Prostate gland (tissue), 2 donors: Measurements from ENCODE around the gene CFAP46. TPM values are rescaled to one million over a fixed set of nuclear protein-coding genes. Genes with fewer than 3 reads are reported as not detected.

Source experiments
- DNase-seq: peaks from one replicate; pipeline ENCODE4 v3.0.0-alpha.2; 2019; ENCODE audit warnings: low spot score
- H3K27ac ChIP-seq, 2 donors: fragments of 200-600 bp; sonication (generic); 2 replicates each; pipeline ENCODE4 v1.5.1; 2017 to 2019
- H3K27me3 ChIP-seq: fragments of 200-600 bp; sonication (generic); replicated peaks from 2 replicates; pipeline ENCODE4 v1.5.1; 2019; ENCODE audit not compliant: insufficient read depth
- H3K36me3 ChIP-seq, 2 donors: fragments of 200-600 bp; sonication (generic); 1 replicate in 1 of 2; 2 replicates in 1 of 2; pipeline versions ENCODE4 v1.5.1 to v1.8.1; 2017 to 2019
- H3K4me1 ChIP-seq: fragments of 200-600 bp; sonication (generic); replicated peaks from 2 replicates; pipeline ENCODE4 v1.5.1; 2019
- H3K4me3 ChIP-seq, 2 donors: fragments of 200-600 bp; sonication (generic); 2 replicates each; pipeline ENCODE4 v1.5.1; 2017 to 2019
- H3K9me3 ChIP-seq: fragments of 200-600 bp; sonication (generic); 2 replicates; pipeline ENCODE4 v1.5.1; 2017
- CTCF ChIP-seq, 4 experiments: fragments of 200-600 bp in 2 of 4; fragments of 450-650 bp in 2 of 4; sonication (generic) in 2 of 4; IDR thresholded peaks; 1 replicate in 3 of 4; 2 replicates in 1 of 4; pipeline ENCODE4 v1.5.1; 2016 to 2019; ENCODE audit warnings: antibody characterized with exemption in 4 of 4, mild to moderate bottlenecking in 2 of 4, moderate library complexity in 2 of 4
- POLR2A ChIP-seq: fragments of 450-650 bp; IDR thresholded peaks from one replicate; pipeline ENCODE4 v1.6.1; 2016; ENCODE audit warnings: antibody characterized with exemption, mild to moderate bottlenecking
- POLR2AphosphoS5 ChIP-seq: sonication (generic); formaldehyde crosslinking; IDR thresholded peaks from one replicate; pipeline ENCODE4 v1.6.1; 2017; ENCODE audit warnings: antibody characterized with exemption
- WGBS: methylation state at CpG from one replicate; pipeline ENCODE4 v1.1.5; 2018; 5-methylcytosine and 5-hydroxymethylcytosine counted together
- intact Hi-C: fragments of 100-400 bp; cut with DNase I; formaldehyde crosslinking; loops from one replicate; pipeline ENCODE4 v1.14.2; 2022
- total RNA-seq, 2 donors: library from RNA; depleted of rRNA; stranded (reverse); fragments of >200 nt; gene quantifications; one replicate each; pipeline ENCODE4 v1.1.0, GENCODE V29; 2016

Gene CFAP46
- total RNA-seq, 2 donors from 2014 or later: 1.4 to 9.3 TPM

DNA sequence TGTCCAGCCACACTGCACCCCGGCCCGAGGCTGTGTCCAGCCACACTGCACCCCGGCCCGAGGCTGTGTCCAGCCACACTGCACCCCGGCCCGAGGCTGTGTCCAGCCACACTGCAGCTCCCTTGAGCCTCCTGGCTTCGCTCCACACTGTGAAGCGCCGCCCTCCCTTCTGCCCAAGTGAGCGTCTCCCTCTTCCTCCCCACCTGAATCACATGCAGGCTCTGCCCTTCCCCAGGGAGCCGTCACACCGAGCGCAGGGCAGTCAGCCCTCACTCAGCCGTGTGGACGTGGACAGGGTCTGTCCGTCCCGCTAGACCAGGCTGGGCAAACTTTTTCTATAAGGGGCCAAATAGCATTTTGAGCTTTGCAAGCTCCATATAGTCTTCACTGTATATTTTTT lies 27.6 kb downstream of the CFAP46 start:
- intact Hi-C loops: no loop called here
- no peaks in the 10 kb centered on the region for H3K4me1 ChIP-seq
- no peak for DNase-seq
- TF ChIP-seq POLR2A: no peak
- no peak overlapping the region for H3K27ac ChIP-seq
- no peak overlapping the region for H3K4me3 ChIP-seq
- no peaks in the 10 kb centered on the region for H3K27me3 ChIP-seq
- no peaks in the 10 kb centered on the region for H3K9me3 ChIP-seq
- no peaks in the 10 kb centered on the region for H3K36me3 ChIP-seq
- WGBS: 91% methylated on average over 15 of the region's 17 CpGs

DNA sequence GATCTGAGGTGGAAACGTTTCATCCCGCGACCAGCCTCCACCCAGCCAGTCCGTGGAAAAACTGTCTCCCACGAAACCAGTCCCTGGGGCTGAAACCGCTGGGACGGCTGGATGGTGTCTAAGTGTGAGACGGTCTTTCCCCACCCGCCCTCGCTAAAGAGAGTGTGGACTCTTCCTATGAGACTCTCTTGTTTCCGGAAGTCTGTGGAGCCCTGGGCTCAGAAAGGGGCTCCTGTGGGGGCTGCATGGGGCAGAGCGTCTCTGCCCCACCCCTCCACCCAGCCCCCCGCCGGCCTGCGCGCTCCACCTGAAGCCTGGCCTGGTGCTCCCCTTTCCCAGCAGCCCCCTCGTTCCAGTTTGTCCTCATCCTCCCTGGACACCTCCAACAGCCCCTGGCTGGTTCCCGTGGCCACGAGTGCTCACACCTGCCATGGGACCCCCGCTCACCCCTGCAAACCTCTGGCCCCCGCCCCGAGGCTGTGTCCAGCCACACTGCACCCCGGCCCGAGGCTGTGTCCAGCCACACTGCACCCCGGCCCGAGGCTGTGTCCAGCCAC lies 28.7 kb downstream of the CFAP46 start:
- H3K9me3 ChIP-seq: no peaks in the 10 kb centered on the region
- WGBS: 87% methylated on average over 21 of the region's 26 CpGs
- no peaks in the 10 kb centered on the region for H3K27me3 ChIP-seq
- no peaks in the 10 kb centered on the region for H3K4me1 ChIP-seq
- intact Hi-C loops: no loop called here
- no peak for DNase-seq
- no peaks in the 10 kb centered on the region for H3K36me3 ChIP-seq
- no peak overlapping the region for H3K27ac ChIP-seq
- TF ChIP-seq CTCF (IDR thresholded peaks at IDR 0.05) (no peak), POLR2AphosphoS5 (no peak), POLR2A (no peak)
- no peak overlapping the region for H3K4me3 ChIP-seq

DNA sequence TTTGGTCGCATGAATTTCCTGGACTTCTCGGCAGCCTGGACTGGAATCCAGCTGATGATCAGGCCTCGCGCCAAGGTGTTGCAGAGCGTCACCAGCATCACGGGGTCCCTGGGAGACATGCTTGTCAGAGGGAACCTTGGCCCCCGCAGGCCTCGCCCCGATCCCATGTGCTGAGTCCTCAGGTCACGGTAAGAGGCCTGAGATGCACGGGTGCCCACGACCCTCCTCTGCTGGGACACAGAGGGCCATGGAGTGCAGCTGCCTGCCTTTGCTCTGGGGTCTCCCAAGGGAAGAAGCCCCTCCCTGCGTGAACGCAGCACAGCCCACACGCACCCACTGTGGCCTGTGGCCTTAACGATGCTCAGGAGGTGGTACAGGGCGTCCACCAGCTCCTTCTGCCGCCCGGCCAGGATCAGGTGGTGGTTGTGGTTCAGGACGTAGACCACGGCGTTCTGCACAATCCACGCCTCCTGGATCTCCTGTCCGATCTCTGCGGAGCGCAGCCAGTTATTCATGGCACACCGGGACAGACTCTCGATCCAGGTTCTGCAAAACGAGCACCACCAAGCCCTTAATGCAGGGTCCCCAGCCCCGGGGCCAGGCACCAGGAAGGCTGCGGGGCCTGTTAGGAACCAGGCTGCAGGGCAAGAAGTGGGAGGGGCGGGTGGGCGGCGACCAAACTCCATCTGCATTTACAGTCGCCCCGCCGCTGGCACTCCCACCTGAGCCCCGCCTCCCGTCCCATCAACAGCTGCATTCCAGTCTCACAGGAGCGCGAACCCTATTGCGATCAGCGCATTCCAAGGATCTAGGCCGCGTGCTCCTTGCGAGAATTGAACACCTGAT lies 29.4 kb downstream of the CFAP46 start:
- TF ChIP-seq POLR2AphosphoS5: no peak
- no peak for TF ChIP-seq CTCF (IDR thresholded peaks at IDR 0.05)
- no peak for TF ChIP-seq POLR2A
- Histone ChIP-seq H3K27ac (no peak overlapping the region), H3K4me3 (no peak overlapping the region), H3K4me1 (no peaks in the 10 kb centered on the region), H3K36me3 (no peaks in the 10 kb centered on the region), H3K27me3 (no peaks in the 10 kb centered on the region), H3K9me3 (no peaks in the 10 kb centered on the region)
- DNase-seq: no peak
- 70% methylated on average over 43 of the region's 46 CpGs for WGBS
- intact Hi-C loops: no loop called here

GRCh38 chr10:132912225-132912712 lies 30.1 kb downstream of the CFAP46 start:
- TF ChIP-seq CTCF (IDR thresholded peaks at IDR 0.05): no peak
- TF ChIP-seq POLR2A: no peak
- TF ChIP-seq POLR2AphosphoS5: no peak
- no peaks in the 10 kb centered on the region for H3K9me3 ChIP-seq
- H3K27me3 ChIP-seq: no peaks in the 10 kb centered on the region
- intact Hi-C loops: no loop called here
- H3K4me3 ChIP-seq: no peak overlapping the region
- H3K27ac ChIP-seq: no peak overlapping the region
- no peaks in the 10 kb centered on the region for H3K36me3 ChIP-seq
- WGBS: 86% methylated on average over 7 of the region's 7 CpGs
- DNase-seq: no peak
- H3K4me1 ChIP-seq: no peaks in the 10 kb centered on the region

- TF ChIP-seq CTCF (IDR thresholded peaks at IDR 0.05) (no peak), POLR2A (no peak), POLR2AphosphoS5 (no peak)
- DNase-seq: no peak
- Histone ChIP-seq H3K27ac (no peak overlapping the region), H3K27me3 (no peaks in the 10 kb centered on the region), H3K4me3 (no peak overlapping the region), H3K36me3 (no peaks in the 10 kb centered on the region), H3K9me3 (no peaks in the 10 kb centered on the region), H3K4me1 (no peaks in the 10 kb centered on the region)
- intact Hi-C loops: no loop called here
- 59% methylated on average over 9 of the region's 9 CpGs for WGBS
Measured at GRCh38 chr10:132911786-132912097, 30.6 kb downstream of the CFAP46 start.
